ENCODE results near the gene PFDN1. TPM values are rescaled to one million over a fixed set of nuclear protein-coding genes. Genes with fewer than 3 reads are reported as not detected.

Gene PFDN1
- total and polyA plus RNA-seq, 10 of the 15 experiments (the other 5 are each of a cell fraction or from before 2014, with no cell fraction given): 62.9 to 193 (median 102) TPM

- no peak for TF ChIP-seq IKZF2 (IDR thresholded peaks at IDR 0.05)
- TF ChIP-seq SP1 (IDR thresholded peaks at IDR 0.05; ENCODE audit: low read depth, low read length): no peak
- TF ChIP-seq SKIL (IDR thresholded peaks at IDR 0.05; ENCODE audit: low read depth, poor library complexity, severe bottlenecking): no peak
- TF ChIP-seq NKRF (conservative IDR thresholded peaks at IDR 0.05): no peak
- TF ChIP-seq SMC3 (IDR thresholded peaks at IDR 0.05; ENCODE audit: borderline replicate concordance, low read length): no peak
- no peak for TF ChIP-seq NBN (IDR thresholded peaks at IDR 0.05)
- TF ChIP-seq CBX5 (IDR thresholded peaks at IDR 0.05; ENCODE audit: low read depth): no peak
These were observed 27.1 kb downstream of the PFDN1 start (continued) for GRCh38 chr5:140275837-140276236.

- CTCF ChIA-PET: interaction anchor here (0.6 to 1.0 kb wide), 3 partner anchors 11 to 500 kb away, joined by 3 to 4 read pairs (median 4); no protein-coding TSS in a partner anchor
- SMC1A ChIA-PET (ENCODE audit: uncharacterized antibody, unreplicated experiment): interaction anchor here (1.3 kb wide), 1 partner anchor 30 kb away, joined by 3 read pairs; no protein-coding TSS in a partner anchor
- WGBS (ENCODE audit: insufficient coverage, insufficient replicate concordance, low lambda C conversion rate, missing lambda C conversion rate): 83% methylated on average over 6 of the region's 6 CpGs
- Histone ChIP-seq H2AFZ (ENCODE audit: control insufficient read depth, low read depth, low read length) (no peak overlapping the region), H3K79me2 (ENCODE audit: control insufficient read depth, insufficient read depth, low read length) (no peaks in the 10 kb centered on the region), H4K20me1 (ENCODE audit: control insufficient read depth, insufficient read depth) (no peaks in the 10 kb centered on the region), H3K36me3 (ENCODE audit: control insufficient read depth in 2 of 2, insufficient read depth in 2 of 2, low read length in 1 of 2) (peaks cover 2 to 8% of the 10 kb centered on the region in 2 experiments; a peak in 3 of 4 replicates), H3K9ac (ENCODE audit: control insufficient read depth, insufficient read depth, low read length) (no peak overlapping the region), H3K4me3 (no peak overlapping the region), H3K27ac (ENCODE audit: control insufficient read depth, insufficient read depth) (no peak overlapping the region), H3K9me3 (replicated peaks; ENCODE audit: control insufficient read depth, insufficient read depth, low read length) (peaks cover 2% of the 10 kb centered on the region; the same call in 1 of the 3 replicates), H3K27me3 (replicated peaks in 1 of 2; ENCODE audit: control insufficient read depth in 2 of 2, insufficient read depth in 2 of 2, low read length in 1 of 2) (no peaks in the 10 kb centered on the region), H3K4me1 (ENCODE audit: control insufficient read depth, insufficient read depth, low read length) (no peaks in the 10 kb centered on the region), H3K4me2 (ENCODE audit: control insufficient read depth, insufficient read depth) (no peak overlapping the region)
- intact Hi-C loops (cut with micrococcal nuclease; ENCODE audit: unreplicated experiment) (no loop called here), in situ Hi-C loops (cut with MboI) (no loop called here)
- BruUV-seq (replicated peaks): no TSS peak
- RAD21 ChIA-PET (ENCODE audit: unreplicated experiment): no interaction called here
- POLR2A ChIA-PET: no interaction called here
- ATAC-seq (no peak), FAIRE-seq (no peak), DNase-seq (ENCODE audit: low read depth, low spot score) (no peak)
- no peak for TF ChIP-seq CTCF (IDR thresholded peaks at IDR 0.05 in 2 of 3, conservative IDR thresholded peaks at IDR 0.05 in 1 of 3; ENCODE audit: control insufficient read depth in 2 of 3, extremely low read depth in 1 of 3, insufficient read depth in 1 of 3, low read depth in 3 of 3, low read length in 3 of 3)
- TF ChIP-seq IKZF1 (conservative IDR thresholded peaks at IDR 0.05): no peak
- TF ChIP-seq MYB (IDR thresholded peaks at IDR 0.05; ENCODE audit: borderline replicate concordance, low read depth, low read length): no peak
- TF ChIP-seq BCLAF1 (IDR thresholded peaks at IDR 0.05): no peak
- TF ChIP-seq SUZ12 (IDR thresholded peaks at IDR 0.05; ENCODE audit: unreplicated experiment): no peak
- TF ChIP-seq PAX5 (IDR thresholded peaks at IDR 0.05; ENCODE audit: borderline replicate concordance, low read depth, low read length): no peak
- TF ChIP-seq BHLHE40 (IDR thresholded peaks at IDR 0.05; ENCODE audit: borderline replicate concordance in 1 of 2, low read depth in 2 of 2, low read length in 1 of 2): no peak
These were observed 29.5 kb downstream of the PFDN1 start for GRCh38 chr5:140273401-140273877.
